ENCODE measurements around the gene ITPR3. TPM values are rescaled to one million over a fixed set of nuclear protein-coding genes. Genes with fewer than 3 reads are reported as not detected.

ITPR3 gene
- polyA plus RNA-seq, 1 donor (not counting 4 experiments of a cell fraction or from before 2014, with no cell fraction given), result 43.3 TPM

DNA sequence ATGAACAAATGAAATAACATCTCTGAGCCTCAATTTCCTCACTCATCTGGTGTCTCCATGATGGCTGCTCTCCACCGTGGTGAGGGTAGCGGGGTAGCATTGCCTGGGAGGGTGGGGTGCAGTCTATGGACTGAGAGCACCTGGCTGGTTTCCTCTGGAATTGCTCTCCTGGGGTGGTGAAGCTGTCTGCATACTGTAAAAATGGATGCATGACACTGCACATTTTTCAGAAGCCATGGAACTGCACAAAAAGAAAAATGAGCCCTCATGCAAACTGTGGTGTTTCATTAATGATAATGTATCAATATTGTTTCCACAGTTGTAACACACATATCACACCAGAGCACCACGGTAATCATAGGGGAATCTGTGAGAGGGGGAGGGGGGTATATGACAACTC is 12.1 kb upstream of the ITPR3 start:
- Histone ChIP-seq H4K20me1 (ENCODE audit: control insufficient read depth, extremely low read depth, insufficient read depth, low read length) (no peaks in the 10 kb centered on the region), H3K79me2 (ENCODE audit: control insufficient read depth, insufficient read depth, low read length) (no peaks in the 10 kb centered on the region), H3K36me3 (ENCODE audit: control insufficient read depth in 2 of 2, extremely low read depth in 1 of 2, insufficient read depth in 2 of 2, low read length in 2 of 2) (no peaks in the 10 kb centered on the region), H2AFZ (ENCODE audit: control insufficient read depth, low read length) (no peak overlapping the region), H3K4me1 (ENCODE audit: control insufficient read depth, extremely low read depth, insufficient read depth, low read length) (peaks cover 30% of the 10 kb centered on the region), H3K9ac (ENCODE audit: control insufficient read depth, extremely low read depth, insufficient read depth, low read length) (no peak overlapping the region), H3K27me3 (ENCODE audit: control insufficient read depth, extremely low read depth, insufficient read depth, low read length) (no peaks in the 10 kb centered on the region), H3K4me2 (ENCODE audit: control insufficient read depth, extremely low read depth, insufficient read depth, low read depth, low read length) (no peak overlapping the region), H3K9me3 (ENCODE audit: control insufficient read depth, low read depth, low read length) (no peaks in the 10 kb centered on the region), H3K4me3 (ENCODE audit: control insufficient read depth in 2 of 3, extremely low read depth in 1 of 3, insufficient read depth in 2 of 3, low read depth in 1 of 3, low read length in 3 of 3) (no peak overlapping the region), H3K9me1 (ENCODE audit: control insufficient read depth, extremely low read depth, insufficient read depth, low read length) (no peaks in the 10 kb centered on the region), H3K27ac (ENCODE audit: control insufficient read depth, insufficient read depth, low read length) (no peak overlapping the region)
- no peak for TF ChIP-seq EZH2 (IDR thresholded peaks at IDR 0.05; ENCODE audit: low read length)
- TF ChIP-seq, protein P1, sequence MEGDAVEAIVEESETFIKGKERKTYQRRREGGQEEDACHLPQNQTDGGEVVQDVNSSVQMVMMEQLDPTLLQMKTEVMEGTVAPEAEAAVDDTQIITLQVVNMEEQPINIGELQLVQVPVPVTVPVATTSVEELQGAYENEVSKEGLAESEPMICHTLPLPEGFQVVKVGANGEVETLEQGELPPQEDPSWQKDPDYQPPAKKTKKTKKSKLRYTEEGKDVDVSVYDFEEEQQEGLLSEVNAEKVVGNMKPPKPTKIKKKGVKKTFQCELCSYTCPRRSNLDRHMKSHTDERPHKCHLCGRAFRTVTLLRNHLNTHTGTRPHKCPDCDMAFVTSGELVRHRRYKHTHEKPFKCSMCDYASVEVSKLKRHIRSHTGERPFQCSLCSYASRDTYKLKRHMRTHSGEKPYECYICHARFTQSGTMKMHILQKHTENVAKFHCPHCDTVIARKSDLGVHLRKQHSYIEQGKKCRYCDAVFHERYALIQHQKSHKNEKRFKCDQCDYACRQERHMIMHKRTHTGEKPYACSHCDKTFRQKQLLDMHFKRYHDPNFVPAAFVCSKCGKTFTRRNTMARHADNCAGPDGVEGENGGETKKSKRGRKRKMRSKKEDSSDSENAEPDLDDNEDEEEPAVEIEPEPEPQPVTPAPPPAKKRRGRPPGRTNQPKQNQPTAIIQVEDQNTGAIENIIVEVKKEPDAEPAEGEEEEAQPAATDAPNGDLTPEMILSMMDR (optimal IDR thresholded peaks at IDR 0.05 in 1 of 3, IDR thresholded peaks at IDR 0.05 in 1 of 3, conservative IDR thresholded peaks at IDR 0.05 in 1 of 3; ENCODE audit: extremely low read depth in 1 of 3, insufficient read depth in 2 of 3, low read length in 3 of 3), result no peak
- DNase-seq (ENCODE audit: low read depth, low spot score), result no peak
- no peak for FAIRE-seq
- dilution Hi-C loops (cut with MboI; ENCODE audit: extremely low pct_ligation_motif_present, low sequenced_read_pairs), result no loop called here

DNA sequence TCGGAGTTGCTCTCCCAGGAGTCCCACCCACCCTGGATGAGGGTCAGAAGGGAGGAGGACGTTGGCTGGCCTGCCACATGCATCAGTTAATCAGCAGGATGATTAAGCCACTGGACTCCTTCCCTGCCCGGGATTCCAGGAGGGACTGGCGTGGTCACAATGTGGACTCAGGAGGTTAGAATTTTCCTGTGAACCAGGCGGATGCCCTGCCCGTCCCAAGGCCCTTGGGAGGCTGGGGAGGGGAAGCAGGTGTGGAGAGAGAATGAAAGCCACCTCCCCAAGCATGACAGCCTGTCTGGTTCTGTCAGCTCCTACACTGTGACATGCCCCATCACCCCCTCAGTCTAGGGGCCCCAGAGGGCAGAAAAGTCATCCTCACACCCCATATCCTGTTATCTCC is 11.6 kb upstream of the ITPR3 start:
- peaks cover 34% of the 10 kb centered on the region for H3K4me1 ChIP-seq (ENCODE audit: control insufficient read depth, extremely low read depth, insufficient read depth, low read length)
- no peaks in the 10 kb centered on the region for H3K27me3 ChIP-seq (ENCODE audit: control insufficient read depth, extremely low read depth, insufficient read depth, low read length)
- dilution Hi-C loops (cut with MboI; ENCODE audit: extremely low pct_ligation_motif_present, low sequenced_read_pairs), result no loop called here
- no peak overlapping the region for H3K4me2 ChIP-seq (ENCODE audit: control insufficient read depth, extremely low read depth, insufficient read depth, low read depth, low read length)
- no peaks in the 10 kb centered on the region for H3K9me3 ChIP-seq (ENCODE audit: control insufficient read depth, low read depth, low read length)
- no peaks in the 10 kb centered on the region for H3K36me3 ChIP-seq (ENCODE audit: control insufficient read depth in 2 of 2, extremely low read depth in 1 of 2, insufficient read depth in 2 of 2, low read length in 2 of 2)
- DNase-seq (ENCODE audit: low read depth, low spot score), result no peak
- H3K9ac ChIP-seq (ENCODE audit: control insufficient read depth, extremely low read depth, insufficient read depth, low read length), result no peak overlapping the region
- H3K9me1 ChIP-seq (ENCODE audit: control insufficient read depth, extremely low read depth, insufficient read depth, low read length), result no peaks in the 10 kb centered on the region
- no peaks in the 10 kb centered on the region for H4K20me1 ChIP-seq (ENCODE audit: control insufficient read depth, extremely low read depth, insufficient read depth, low read length)
- no peak overlapping the region for H3K4me3 ChIP-seq (ENCODE audit: control insufficient read depth in 2 of 3, extremely low read depth in 1 of 3, insufficient read depth in 2 of 3, low read depth in 1 of 3, low read length in 3 of 3)
- H2AFZ ChIP-seq (ENCODE audit: control insufficient read depth, low read length), result no peak overlapping the region
- no peaks in the 10 kb centered on the region for H3K79me2 ChIP-seq (ENCODE audit: control insufficient read depth, insufficient read depth, low read length)
- no peak for FAIRE-seq
- TF ChIP-seq, protein P1 (optimal IDR thresholded peaks at IDR 0.05 in 1 of 3, IDR thresholded peaks at IDR 0.05 in 1 of 3, conservative IDR thresholded peaks at IDR 0.05 in 1 of 3; ENCODE audit: extremely low read depth in 1 of 3, insufficient read depth in 2 of 3, low read length in 3 of 3), result no peak
- no peak for TF ChIP-seq EZH2 (IDR thresholded peaks at IDR 0.05; ENCODE audit: low read length)
- H3K27ac ChIP-seq (ENCODE audit: control insufficient read depth, insufficient read depth, low read length), result no peak overlapping the region

Measured in keratinocyte (primary cell).